Activated T-helper 1 cell treated with anti-CD3 and anti-CD28 coated beads, Interleukin-12 subunit alpha, Interleukin-12 subunit beta, Interleukin-2, Interleukin-4 antibody, amounts not matched to agents 30 ng/mL and 10 ng/mL and 1 ng/mL, durations not matched to agents 14 hours and 24 hours and 36 hours (primary cell): Measurements from ENCODE around the gene C9orf43. TPM values are rescaled to one million over a fixed set of nuclear protein-coding genes. Genes with fewer than 3 reads are reported as not detected.
"Not testable (repeated sequence)": the region's sequence is repeated elsewhere in the genome, so short reads cannot be mapped to it uniquely, and the experiment has no call there.

Experiments used
- DNase-seq: peaks from one replicate; pipeline ENCODE4 v3.0.0; 2021; ENCODE audit warnings: low spot score
- H3K27ac Mint-ChIP-seq: one replicate; pipeline ENCODE4 v1.8.0; 2021; ENCODE audit warnings: mild to moderate bottlenecking, mixed read lengths
- H3K27me3 Mint-ChIP-seq: one replicate; pipeline ENCODE4 v1.8.0; 2022; ENCODE audit warnings: mild to moderate bottlenecking, moderate library complexity, mixed read lengths; ENCODE audit not compliant: insufficient read depth
- H3K36me3 Mint-ChIP-seq: one replicate; pipeline ENCODE4 v1.8.0; 2021; ENCODE audit warnings: low read depth, mixed read lengths
- H3K4me1 Mint-ChIP-seq: one replicate; pipeline ENCODE4 v1.8.0; 2021; ENCODE audit warnings: low read depth, mixed read lengths
- H3K4me3 Mint-ChIP-seq: one replicate; pipeline ENCODE4 v1.8.0; 2021; ENCODE audit warnings: mild to moderate bottlenecking, moderate library complexity, mixed read lengths
- H3K9me3 Mint-ChIP-seq: one replicate; pipeline ENCODE4 v1.8.0; 2021; ENCODE audit warnings: mixed read lengths
- intact Hi-C: fragments of 100-400 bp; cut with micrococcal nuclease; formaldehyde crosslinking; loops from one replicate; pipeline ENCODE4 v1.15.1; 2024
- total RNA-seq: library from RNA; stranded (reverse); gene quantifications from 2 replicates; pipeline ENCODE4 v1.2.3, GENCODE V29; 2022

The C9orf43 gene
- total RNA-seq, 1 donor from 2014 or later: 0.62 TPM

- Mint-ChIP-seq H3K27me3 (no peaks in the 10 kb centered on the region), H3K36me3 (peaks cover 32% of the 10 kb centered on the region), H3K27ac (peak overlapping the region; percentile 99), H3K4me3 (peak overlapping the region; percentile 89), H3K4me1 (peaks cover 22% of the 10 kb centered on the region), H3K9me3 (no peaks in the 10 kb centered on the region)
- DNase-seq: no peak
- intact Hi-C loops: no loop called here
Measured at GRCh38 chr9:113409481-113409880, 1.1 kb upstream of the C9orf43 start.

GRCh38 chr9:113409883-113410206 is 702 bp upstream of the C9orf43 start:
- H3K27ac Mint-ChIP-seq: peak overlapping the region; percentile 99
- H3K27me3 Mint-ChIP-seq: no peaks in the 10 kb centered on the region
- H3K4me3 Mint-ChIP-seq: peak overlapping the region; percentile 89
- DNase-seq: no peak
- no peaks in the 10 kb centered on the region for H3K9me3 Mint-ChIP-seq
- peaks cover 22% of the 10 kb centered on the region for H3K4me1 Mint-ChIP-seq
- H3K36me3 Mint-ChIP-seq: peaks cover 32% of the 10 kb centered on the region
- intact Hi-C loops: loop anchor here (1.0 to 10.0 kb wide), 14 partner anchors 9 to 1925 kb away; partner anchors contain the start of genes AKNA, ALAD, CDC26 and ECPAS

GRCh38 chr9:113416149-113416721 is 5.7 kb downstream of the C9orf43 start:
- no peak for DNase-seq
- Mint-ChIP-seq H3K27me3 (peaks cover 3% of the 10 kb centered on the region), H3K27ac (no peak overlapping the region), H3K4me1 (no peaks in the 10 kb centered on the region), H3K36me3 (no peaks in the 10 kb centered on the region), H3K9me3 (no peaks in the 10 kb centered on the region), H3K4me3 (no peak overlapping the region)
- intact Hi-C loops: loop anchor here (10.0 kb wide), 2 partner anchors 969 to 1931 kb away; partner anchors contain the start of genes AKNA and ECPAS

GRCh38 chr9:113417370-113417769 is 6.8 kb downstream of the C9orf43 start:
- Mint-ChIP-seq H3K27me3 (peaks cover 4% of the 10 kb centered on the region), H3K36me3 (no peaks in the 10 kb centered on the region)
- intact Hi-C loops: loop anchor here (10.0 kb wide), 2 partner anchors 967 to 1933 kb away; partner anchors contain the start of genes AKNA and ECPAS

GRCh38 chr9:113421726-113422125 is 11.2 kb downstream of the C9orf43 start:
- DNase-seq: no peak
- intact Hi-C loops: no loop called here
- no peak overlapping the region for H3K27ac Mint-ChIP-seq
- no peaks in the 10 kb centered on the region for H3K9me3 Mint-ChIP-seq
- no peaks in the 10 kb centered on the region for H3K36me3 Mint-ChIP-seq
- peaks cover 15% of the 10 kb centered on the region for H3K27me3 Mint-ChIP-seq
- H3K4me1 Mint-ChIP-seq: no peaks in the 10 kb centered on the region
- no peak overlapping the region for H3K4me3 Mint-ChIP-seq

More at GRCh38 chr9:113417370-113417769, 6.8 kb downstream of the C9orf43 start:
- H3K9me3 Mint-ChIP-seq: no peaks in the 10 kb centered on the region
- no peak overlapping the region for H3K27ac Mint-ChIP-seq
- H3K4me3 Mint-ChIP-seq: no peak overlapping the region
- H3K4me1 Mint-ChIP-seq: no peaks in the 10 kb centered on the region
- no peak for DNase-seq

GRCh38 chr9:113425072-113425471 is 14.5 kb downstream of the C9orf43 start:
- no peaks in the 10 kb centered on the region for H3K9me3 Mint-ChIP-seq
- DNase-seq: no peak
- H3K4me3 Mint-ChIP-seq: no peak overlapping the region
- peaks cover 15% of the 10 kb centered on the region for H3K27me3 Mint-ChIP-seq
- no peaks in the 10 kb centered on the region for H3K36me3 Mint-ChIP-seq
- no peaks in the 10 kb centered on the region for H3K4me1 Mint-ChIP-seq
- intact Hi-C loops: no loop called here
- no peak overlapping the region for H3K27ac Mint-ChIP-seq

- H3K27me3 Mint-ChIP-seq: peaks cover 11% of the 10 kb centered on the region
- H3K9me3 Mint-ChIP-seq: no peaks in the 10 kb centered on the region
- H3K4me1 Mint-ChIP-seq: no peaks in the 10 kb centered on the region
- DNase-seq: no peak
- H3K36me3 Mint-ChIP-seq: no peaks in the 10 kb centered on the region
- no peak overlapping the region for H3K4me3 Mint-ChIP-seq
- intact Hi-C loops: no loop called here
- no peak overlapping the region for H3K27ac Mint-ChIP-seq
Measured at GRCh38 chr9:113426701-113427100, 16.2 kb downstream of the C9orf43 start.

GRCh38 chr9:113427629-113428028 is 17.1 kb downstream of the C9orf43 start:
- intact Hi-C loops: no loop called here
- no peak for DNase-seq
- H3K36me3 Mint-ChIP-seq: no peaks in the 10 kb centered on the region
- no peaks in the 10 kb centered on the region for H3K4me1 Mint-ChIP-seq
- no peak overlapping the region for H3K4me3 Mint-ChIP-seq
- peaks cover 12% of the 10 kb centered on the region for H3K27me3 Mint-ChIP-seq
- H3K9me3 Mint-ChIP-seq: no peaks in the 10 kb centered on the region
- no peak overlapping the region for H3K27ac Mint-ChIP-seq

GRCh38 chr9:113428062-113428615 is 17.6 kb downstream of the C9orf43 start:
- no peaks in the 10 kb centered on the region for H3K36me3 Mint-ChIP-seq
- intact Hi-C loops: no loop called here
- H3K27ac Mint-ChIP-seq: no peak overlapping the region
- H3K9me3 Mint-ChIP-seq: no peaks in the 10 kb centered on the region
- H3K4me3 Mint-ChIP-seq: no peak overlapping the region
- peaks cover 17% of the 10 kb centered on the region for H3K27me3 Mint-ChIP-seq
- H3K4me1 Mint-ChIP-seq: no peaks in the 10 kb centered on the region
- no peak for DNase-seq

GRCh38 chr9:113431191-113431590 is 20.6 kb downstream of the C9orf43 start:
- Mint-ChIP-seq H3K27me3 (peaks cover 10% of the 10 kb centered on the region), H3K36me3 (no peaks in the 10 kb centered on the region)
- intact Hi-C loops: no loop called here

GRCh38 chr9:113436728-113437515 is 26.4 kb downstream of the C9orf43 start:
- Mint-ChIP-seq H3K9me3 (no peaks in the 10 kb centered on the region), H3K36me3 (no peaks in the 10 kb centered on the region), H3K4me3 (no peak overlapping the region), H3K27me3 (peaks cover 10% of the 10 kb centered on the region), H3K27ac (no peak overlapping the region), H3K4me1 (no peaks in the 10 kb centered on the region)
- intact Hi-C loops: no loop called here
- no peak for DNase-seq

More at GRCh38 chr9:113431191-113431590, 20.6 kb downstream of the C9orf43 start:
- no peaks in the 10 kb centered on the region for H3K9me3 Mint-ChIP-seq
- no peak overlapping the region for H3K4me3 Mint-ChIP-seq
- no peaks in the 10 kb centered on the region for H3K4me1 Mint-ChIP-seq
- H3K27ac Mint-ChIP-seq: no peak overlapping the region
- DNase-seq: no peak

GRCh38 chr9:113437716-113438115 is 27.2 kb downstream of the C9orf43 start:
- H3K27me3 Mint-ChIP-seq, H3K9me3 Mint-ChIP-seq, intact Hi-C loops, H3K27ac Mint-ChIP-seq, H3K36me3 Mint-ChIP-seq, H3K4me1 Mint-ChIP-seq, H3K4me3 Mint-ChIP-seq, DNase-seq: not testable (repeated sequence)

- no peaks in the 10 kb centered on the region for H3K9me3 Mint-ChIP-seq
- DNase-seq: no peak
- no peaks in the 10 kb centered on the region for H3K4me1 Mint-ChIP-seq
- H3K27ac Mint-ChIP-seq: no peak overlapping the region
- intact Hi-C loops: no loop called here
- H3K27me3 Mint-ChIP-seq: no peaks in the 10 kb centered on the region
- no peaks in the 10 kb centered on the region for H3K36me3 Mint-ChIP-seq
- no peak overlapping the region for H3K4me3 Mint-ChIP-seq
Measured at GRCh38 chr9:113444736-113445135, 34.2 kb downstream of the C9orf43 start.
